Karpas-422 (cell line): Measurements from ENCODE around the gene GAS7. TPM values are rescaled to one million over a fixed set of nuclear protein-coding genes. Genes with fewer than 3 reads are reported as not detected.

ENCODE experiments used
- DNase-seq: peaks from one replicate; pipeline ENCODE4 v3.0.0-alpha.2; 2015
- H2AFZ ChIP-seq: fragments of 200-600 bp; sonication (generic); 2 replicates; pipeline ENCODE4 v1.6.1; 2014; ENCODE audit warnings: antibody characterized with exemption, low read length, mixed read lengths
- H3K27ac ChIP-seq: fragments of 200-600 bp; sonication (generic); 2 replicates; pipeline ENCODE4 v1.5.1; 2014; ENCODE audit warnings: mild to moderate bottlenecking, low read length, moderate library complexity
- H3K27me3 ChIP-seq: fragments of 200-600 bp; sonication (generic); 2 replicates; pipeline ENCODE4 v1.6.1; 2014; ENCODE audit warnings: low read length, mixed read lengths
- H3K36me3 ChIP-seq: fragments of 200-600 bp; sonication (generic); 2 replicates; pipeline ENCODE4 v1.6.1; 2014; ENCODE audit warnings: low read length, mixed read lengths; ENCODE audit not compliant: insufficient read depth
- H3K4me1 ChIP-seq: fragments of 200-600 bp; sonication (generic); 2 replicates; pipeline ENCODE4 v1.6.1; 2014; ENCODE audit warnings: mild to moderate bottlenecking, low read length, mixed read lengths
- H3K4me2 ChIP-seq: fragments of 200-600 bp; sonication (generic); 2 replicates; pipeline ENCODE4 v1.6.1; 2014; ENCODE audit warnings: low read length, low read depth, mild to moderate bottlenecking; ENCODE audit not compliant: poor library complexity, severe bottlenecking
- H3K4me3 ChIP-seq: fragments of 200-600 bp; sonication (generic); 2 replicates; pipeline ENCODE4 v1.5.1; 2014; ENCODE audit warnings: mild to moderate bottlenecking, antibody characterized with exemption, low read length, mixed read lengths
- H3K79me2 ChIP-seq: fragments of 200-600 bp; sonication (generic); 2 replicates; pipeline ENCODE4 v1.6.1; 2014; ENCODE audit warnings: mild to moderate bottlenecking, low read length, mixed read lengths
- H3K9ac ChIP-seq: fragments of 200-600 bp; sonication (generic); 2 replicates; pipeline ENCODE4 v1.6.0; 2014; ENCODE audit warnings: low read length
- H3K9me2 ChIP-seq: fragments of 200-600 bp; sonication (generic), shearing (Covaris generic); replicated peaks from 2 replicates; pipeline ENCODE4 v1.6.0; 2014; ENCODE audit warnings: mild to moderate bottlenecking, low read length, moderate library complexity; ENCODE audit not compliant: insufficient read depth
- H3K9me3 ChIP-seq: fragments of 300-700, 200-600 bp; sonication (generic); 2 replicates; pipeline ENCODE4 v1.6.1; 2014; ENCODE audit warnings: low read length, mixed read lengths
- H4K20me1 ChIP-seq: fragments of 200-600 bp; sonication (generic); 2 replicates; pipeline ENCODE4 v1.6.1; 2014; ENCODE audit warnings: mild to moderate bottlenecking, antibody characterized with exemption, low read length, low read depth; ENCODE audit not compliant: insufficient read depth
- total RNA-seq: library from RNA; depleted of rRNA; stranded (reverse); fragments of >200 nt; shearing (Covaris generic); gene quantifications from 2 replicates; pipeline ENCODE4 v1.2.3, GENCODE V29; 2014; ENCODE audit warnings: low replicate concordance

The GAS7 gene
- total RNA-seq, 1 experiment from 2014 or later, result 79.9 TPM

GRCh38 chr17:10183931-10184930, 14.2 kb downstream of the GAS7 start:
- H3K4me1 ChIP-seq, result peaks cover 26% of the 10 kb centered on the region
- no peak overlapping the region for H3K4me2 ChIP-seq
- no peak overlapping the region for H3K4me3 ChIP-seq
- H3K36me3 ChIP-seq, result no peaks in the 10 kb centered on the region
- no peaks in the 10 kb centered on the region for H3K27me3 ChIP-seq
- H4K20me1 ChIP-seq, result no peaks in the 10 kb centered on the region
- no peaks in the 10 kb centered on the region for H3K79me2 ChIP-seq
- H2AFZ ChIP-seq, result no peak overlapping the region
- no peak overlapping the region for H3K9ac ChIP-seq
- DNase-seq, result no peak
- no peak overlapping the region for H3K27ac ChIP-seq
- H3K9me2 ChIP-seq, result no peaks in the 10 kb centered on the region
- H3K9me3 ChIP-seq, result no peaks in the 10 kb centered on the region

GRCh38 chr17:10182785-10183184, 15.6 kb downstream of the GAS7 start:
- DNase-seq, result no peak
- Histone ChIP-seq H2AFZ (no peak overlapping the region), H4K20me1 (no peaks in the 10 kb centered on the region), H3K4me1 (peaks cover 41% of the 10 kb centered on the region), H3K4me3 (no peak overlapping the region), H3K27me3 (no peaks in the 10 kb centered on the region), H3K36me3 (no peaks in the 10 kb centered on the region), H3K9me3 (no peaks in the 10 kb centered on the region), H3K9ac (no peak overlapping the region), H3K9me2 (no peaks in the 10 kb centered on the region), H3K79me2 (no peaks in the 10 kb centered on the region), H3K4me2 (no peak overlapping the region), H3K27ac (no peak overlapping the region)

- H3K27me3 ChIP-seq, result no peaks in the 10 kb centered on the region
- H3K4me3 ChIP-seq, result peak overlapping the region; percentile 64
- H3K4me2 ChIP-seq, result peak overlapping the region; percentile 91
- H3K9ac ChIP-seq, result peak overlapping the region; percentile 75
- peaks cover 55% of the 10 kb centered on the region for H3K4me1 ChIP-seq
- DNase-seq, result peak; percentile 93
- H2AFZ ChIP-seq, result no peak overlapping the region
- H3K36me3 ChIP-seq, result no peaks in the 10 kb centered on the region
- no peaks in the 10 kb centered on the region for H3K79me2 ChIP-seq
- no peaks in the 10 kb centered on the region for H3K9me3 ChIP-seq
- peak overlapping the region; percentile 98 for H3K27ac ChIP-seq
- no peaks in the 10 kb centered on the region for H3K9me2 ChIP-seq
- H4K20me1 ChIP-seq, result no peaks in the 10 kb centered on the region
These were observed 19.9 kb downstream of the GAS7 start for GRCh38 chr17:10178506-10178991.

GRCh38 chr17:10177913-10178505, 20.4 kb downstream of the GAS7 start:
- H3K4me3 ChIP-seq, result peak overlapping the region; percentile 64

GRCh38 chr17:10177131-10177912, 21.1 kb downstream of the GAS7 start:
- Histone ChIP-seq H3K9ac (peak overlapping the region; percentile 75), H3K9me3 (no peaks in the 10 kb centered on the region), H3K4me1 (peaks cover 58% of the 10 kb centered on the region), H3K27me3 (no peaks in the 10 kb centered on the region), H3K27ac (peak overlapping the region; percentile 98), H3K4me2 (peak overlapping the region; percentile 91), H2AFZ (no peak overlapping the region), H3K9me2 (no peaks in the 10 kb centered on the region), H3K79me2 (no peaks in the 10 kb centered on the region), H4K20me1 (no peaks in the 10 kb centered on the region), H3K36me3 (no peaks in the 10 kb centered on the region), H3K4me3 (peak overlapping the region; percentile 64)
- peak; percentile 96 for DNase-seq

More at GRCh38 chr17:10177913-10178505, 20.4 kb downstream of the GAS7 start:
- Histone ChIP-seq H3K27me3 (no peaks in the 10 kb centered on the region), H3K79me2 (no peaks in the 10 kb centered on the region), H2AFZ (no peak overlapping the region), H3K4me2 (peak overlapping the region; percentile 91), H3K9me3 (no peaks in the 10 kb centered on the region), H3K9ac (peak overlapping the region; percentile 75), H4K20me1 (no peaks in the 10 kb centered on the region), H3K9me2 (no peaks in the 10 kb centered on the region), H3K36me3 (no peaks in the 10 kb centered on the region), H3K27ac (peak overlapping the region; percentile 98), H3K4me1 (peaks cover 55% of the 10 kb centered on the region)
- no peak for DNase-seq

- Histone ChIP-seq H3K9me3 (no peaks in the 10 kb centered on the region), H3K27me3 (no peaks in the 10 kb centered on the region), H3K4me3 (no peak overlapping the region), H4K20me1 (no peaks in the 10 kb centered on the region), H3K4me2 (no peak overlapping the region), H3K79me2 (no peaks in the 10 kb centered on the region), H2AFZ (no peak overlapping the region), H3K9ac (no peak overlapping the region), H3K9me2 (no peaks in the 10 kb centered on the region), H3K36me3 (no peaks in the 10 kb centered on the region), H3K4me1 (peaks cover 64% of the 10 kb centered on the region), H3K27ac (no peak overlapping the region)
- no peak for DNase-seq
These were observed 24.5 kb downstream of the GAS7 start for GRCh38 chr17:10173913-10174312.

- H3K27me3 ChIP-seq, result no peaks in the 10 kb centered on the region
- H3K27ac ChIP-seq, result peak overlapping the region; percentile 74
- peak overlapping the region; percentile 46; the same call in 1 of the 2 replicates for H3K9ac ChIP-seq
- no peaks in the 10 kb centered on the region for H3K36me3 ChIP-seq
- no peak for DNase-seq
- no peaks in the 10 kb centered on the region for H4K20me1 ChIP-seq
- no peaks in the 10 kb centered on the region for H3K9me2 ChIP-seq
- peaks cover 59% of the 10 kb centered on the region for H3K4me1 ChIP-seq
- peak overlapping the region; percentile 40 for H3K4me3 ChIP-seq
- no peaks in the 10 kb centered on the region for H3K9me3 ChIP-seq
- H3K79me2 ChIP-seq, result no peaks in the 10 kb centered on the region
- peak overlapping the region; percentile 66 for H3K4me2 ChIP-seq
- no peak overlapping the region for H2AFZ ChIP-seq
These were observed 25.6 kb downstream of the GAS7 start for GRCh38 chr17:10172778-10173177.
